Measurements from ENCODE around the gene AGAP1.

DNA sequence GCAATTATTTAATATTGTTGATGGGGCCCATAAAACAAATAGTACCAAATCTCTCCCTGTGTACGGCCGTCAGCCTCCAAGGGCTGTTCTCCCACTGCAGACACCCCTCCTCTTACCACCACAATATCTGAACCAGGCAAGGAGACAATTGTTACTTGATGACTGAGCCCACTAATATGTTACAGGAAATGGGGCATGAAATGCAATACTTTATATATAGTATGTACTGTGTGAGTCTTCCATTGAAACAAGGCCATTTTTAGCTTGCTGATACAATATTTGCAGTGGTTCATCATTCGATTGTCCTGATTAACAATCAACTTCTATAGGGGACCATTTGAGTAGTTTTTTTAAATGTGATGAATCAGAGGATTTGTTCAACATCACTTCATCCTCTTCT lies 367.0 kb downstream of the AGAP1 start:
- TF ChIP-seq, protein P1, sequence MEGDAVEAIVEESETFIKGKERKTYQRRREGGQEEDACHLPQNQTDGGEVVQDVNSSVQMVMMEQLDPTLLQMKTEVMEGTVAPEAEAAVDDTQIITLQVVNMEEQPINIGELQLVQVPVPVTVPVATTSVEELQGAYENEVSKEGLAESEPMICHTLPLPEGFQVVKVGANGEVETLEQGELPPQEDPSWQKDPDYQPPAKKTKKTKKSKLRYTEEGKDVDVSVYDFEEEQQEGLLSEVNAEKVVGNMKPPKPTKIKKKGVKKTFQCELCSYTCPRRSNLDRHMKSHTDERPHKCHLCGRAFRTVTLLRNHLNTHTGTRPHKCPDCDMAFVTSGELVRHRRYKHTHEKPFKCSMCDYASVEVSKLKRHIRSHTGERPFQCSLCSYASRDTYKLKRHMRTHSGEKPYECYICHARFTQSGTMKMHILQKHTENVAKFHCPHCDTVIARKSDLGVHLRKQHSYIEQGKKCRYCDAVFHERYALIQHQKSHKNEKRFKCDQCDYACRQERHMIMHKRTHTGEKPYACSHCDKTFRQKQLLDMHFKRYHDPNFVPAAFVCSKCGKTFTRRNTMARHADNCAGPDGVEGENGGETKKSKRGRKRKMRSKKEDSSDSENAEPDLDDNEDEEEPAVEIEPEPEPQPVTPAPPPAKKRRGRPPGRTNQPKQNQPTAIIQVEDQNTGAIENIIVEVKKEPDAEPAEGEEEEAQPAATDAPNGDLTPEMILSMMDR (IDR thresholded peaks at IDR 0.05), result no peak
- TF ChIP-seq POLR2A (IDR thresholded peaks at IDR 0.05), result no peak
